Measurements from ENCODE around the gene CHCHD2.
"Not testable (repeated sequence)": the region's sequence is repeated elsewhere in the genome, so short reads cannot be mapped to it uniquely, and the experiment has no call there.

Gene CHCHD2
- long read RNA-seq, transcript CHCHD2-201 (4 exons, 901 nt) = major isoform, 404 of 407 reads
- long read RNA-seq, partial matches to known transcripts = 1 of 407 reads
- long read RNA-seq, other reads (novel, unspliced or antisense) = 2 of 407 reads

- H3K27me3 ChIP-seq (ENCODE audit: insufficient read depth, poor library complexity, severe bottlenecking) = no peaks in the 10 kb centered on the region
- peak; percentile 98 for DNase-seq (ENCODE audit: low read depth in 1 of 2, low spot score in 1 of 2)
- H3K4me3 ChIP-seq (replicated peaks; ENCODE audit: insufficient read depth, low read length) = peak within 1 kb of the TSS; percentile 93
- TF ChIP-seq SPI1 (IDR thresholded peaks at IDR 0.05; ENCODE audit: borderline replicate concordance, low read depth) (peak; percentile 38; the same call in 1 of the 2 replicates), REST (IDR thresholded peaks at IDR 0.05; ENCODE audit: insufficient replicate concordance, low read depth) (peak; percentile 67), GABPA (IDR thresholded peaks at IDR 0.05; ENCODE audit: low read depth) (peak; percentile 91), CTCF (IDR thresholded peaks at IDR 0.05; ENCODE audit: insufficient read depth, low read length) (no peak), POLR2AphosphoS5 (IDR thresholded peaks at IDR 0.05; ENCODE audit: low read depth) (peak; percentile 75)
- peak within 1 kb of the TSS; percentile 90 for H3K27ac ChIP-seq (replicated peaks)
Measured at GRCh38 chr7:56106108-56107073, at the start of gene CHCHD2. Gene CHCHD2, minus strand, starts transcription at chr7:56106476. Its CDS starts 63 bp downstream, at chr7:56106413.

GRCh38 chr7:56131062-56131461 is 24.8 kb upstream of the CHCHD2 start:
- H3K27me3 ChIP-seq (ENCODE audit: insufficient read depth, poor library complexity, severe bottlenecking); H3K4me3 ChIP-seq (replicated peaks; ENCODE audit: insufficient read depth, low read length); DNase-seq (ENCODE audit: low read depth in 1 of 2, low spot score in 1 of 2); H3K27ac ChIP-seq (replicated peaks): not testable (repeated sequence)

- H3K27me3 ChIP-seq (ENCODE audit: insufficient read depth, poor library complexity, severe bottlenecking) = no peaks in the 10 kb centered on the region
- DNase-seq (ENCODE audit: low read depth in 1 of 2, low spot score in 1 of 2) = no peak
- TF ChIP-seq POLR2AphosphoS5 (IDR thresholded peaks at IDR 0.05; ENCODE audit: low read depth) (no peak), CTCF (IDR thresholded peaks at IDR 0.05; ENCODE audit: insufficient read depth, low read length) (no peak), SPI1 (IDR thresholded peaks at IDR 0.05; ENCODE audit: borderline replicate concordance, low read depth) (no peak), GABPA (IDR thresholded peaks at IDR 0.05; ENCODE audit: low read depth) (no peak), REST (IDR thresholded peaks at IDR 0.05; ENCODE audit: insufficient replicate concordance, low read depth) (no peak)
- H3K27ac ChIP-seq (replicated peaks) = no peak overlapping the region
- H3K4me3 ChIP-seq (replicated peaks; ENCODE audit: insufficient read depth, low read length) = no peak overlapping the region
Measured at GRCh38 chr7:56127241-56127975, 21.1 kb upstream of the CHCHD2 start.

GRCh38 chr7:56125831-56126230 is 19.6 kb upstream of the CHCHD2 start:
- TF ChIP-seq GABPA (IDR thresholded peaks at IDR 0.05; ENCODE audit: low read depth) (no peak), POLR2AphosphoS5 (IDR thresholded peaks at IDR 0.05; ENCODE audit: low read depth) (no peak), CTCF (IDR thresholded peaks at IDR 0.05; ENCODE audit: insufficient read depth, low read length) (no peak), SPI1 (IDR thresholded peaks at IDR 0.05; ENCODE audit: borderline replicate concordance, low read depth) (no peak), REST (IDR thresholded peaks at IDR 0.05; ENCODE audit: insufficient replicate concordance, low read depth) (no peak)
- H3K27ac ChIP-seq (replicated peaks) = no peak overlapping the region
- DNase-seq (ENCODE audit: low read depth in 1 of 2, low spot score in 1 of 2) = no peak
- no peaks in the 10 kb centered on the region for H3K27me3 ChIP-seq (ENCODE audit: insufficient read depth, poor library complexity, severe bottlenecking)
- H3K4me3 ChIP-seq (replicated peaks; ENCODE audit: insufficient read depth, low read length) = no peak overlapping the region
